Tibial nerve (tissue), 4 donors: ENCODE results near the gene TLE4.

Source experiments
- CTCF ChIP-seq, 5 experiments: fragments of 200-600 bp in 3 of 5; fragments of 450-650 bp in 2 of 5; sonication (generic) in 3 of 5; IDR thresholded peaks; one replicate each; pipeline ENCODE4 v1.5.1; 2016 to 2019; ENCODE audit warnings: antibody characterized with exemption in 5 of 5, mild to moderate bottlenecking in 3 of 5, moderate library complexity in 2 of 5
- EP300 ChIP-seq, 2 donors: sonication (generic); formaldehyde crosslinking; IDR thresholded peaks; one replicate each; pipeline ENCODE4 v1.6.1; 2017; ENCODE audit warnings: antibody characterized with exemption in 2 of 2, mild to moderate bottlenecking in 1 of 2
- POLR2A ChIP-seq, 2 donors: fragments of 450-650 bp; IDR thresholded peaks; one replicate each; pipeline ENCODE4 v1.6.1; 2017; ENCODE audit warnings: antibody characterized with exemption in 2 of 2, mild to moderate bottlenecking in 2 of 2, moderate library complexity in 2 of 2

GRCh38 chr9:79572032-79572607 is 355 bp downstream of the TLE4 start:
- TF ChIP-seq CTCF (IDR thresholded peaks at IDR 0.05), result no peak
- TF ChIP-seq EP300 (IDR thresholded peaks at IDR 0.05), result no peak
- no peak for TF ChIP-seq POLR2A (IDR thresholded peaks at IDR 0.05)
